GM19467 (cell line): ENCODE results near the gene ZNF213.

Experiments
- ATAC-seq: cut with Tn5 transposase; IDR thresholded peaks from one replicate; pipeline ENCODE4 v1.9.1; 2021; ENCODE audit warnings: mild to moderate bottlenecking, moderate library complexity; ENCODE audit not compliant: unreplicated experiment

The ZNF213 gene

GRCh38 chr16:3101018-3101840 lies 33.6 kb upstream of the ZNF213 start:
- no peak for ATAC-seq

GRCh38 chr16:3101841-3102470 lies 32.9 kb upstream of the ZNF213 start:
- no peak for ATAC-seq

GRCh38 chr16:3106205-3106928 lies 28.5 kb upstream of the ZNF213 start:
- ATAC-seq, result peak; percentile 75

- ATAC-seq, result no peak
Observed at GRCh38 chr16:3112058-3112880, 22.6 kb upstream of the ZNF213 start, which contains the start of gene ZNF205. ZNF205 (plus strand) TSS chr16:3112586; CDS start chr16:3113431, 845 bp downstream.

GRCh38 chr16:3112881-3113574 lies 21.8 kb upstream of the ZNF213 start:
- no peak for ATAC-seq

- no peak for ATAC-seq
Observed at GRCh38 chr16:3113765-3114479, 20.9 kb upstream of the ZNF213 start.

GRCh38 chr16:3115003-3115402 lies 19.8 kb upstream of the ZNF213 start:
- ATAC-seq, result no peak

GRCh38 chr16:3115561-3115960 lies 19.3 kb upstream of the ZNF213 start:
- ATAC-seq, result no peak

GRCh38 chr16:3118204-3118790 lies 16.5 kb upstream of the ZNF213 start:
- no peak for ATAC-seq

GRCh38 chr16:3118846-3119245 lies 16.0 kb upstream of the ZNF213 start:
- no peak for ATAC-seq

GRCh38 chr16:3119286-3119685 lies 15.5 kb upstream of the ZNF213 start:
- ATAC-seq, result no peak

- no peak for ATAC-seq
Observed at GRCh38 chr16:3119701-3120408, 15.0 kb upstream of the ZNF213 start.

- ATAC-seq, result no peak
Observed at GRCh38 chr16:3120435-3120834, 14.4 kb upstream of the ZNF213 start.

GRCh38 chr16:3121851-3122467 lies 12.9 kb upstream of the ZNF213 start:
- no peak for ATAC-seq

- ATAC-seq, result no peak
Observed at GRCh38 chr16:3122926-3123570, 11.8 kb upstream of the ZNF213 start.

GRCh38 chr16:3123986-3124886 lies 10.6 kb upstream of the ZNF213 start:
- ATAC-seq, result peak; percentile 75

- ATAC-seq, result no peak
Observed at GRCh38 chr16:3127745-3128144, 7.1 kb upstream of the ZNF213 start.
